MM.1S (cell line): ENCODE measurements around the gene LAG3.

ENCODE experiments used
- CTCF ChIP-seq: fragments of 300-600 bp; sonication (generic); IDR thresholded peaks from 2 replicates; pipeline ENCODE4 v1.5.1; 2016; ENCODE audit warnings: antibody characterized with exemption, low read length, mixed read lengths
- EZH2 ChIP-seq: fragments of 300-600 bp; sonication (generic); optimal IDR thresholded peaks from 2 replicates; pipeline ENCODE3; 2017; ENCODE audit warnings: low read depth, mild to moderate bottlenecking, antibody characterized with exemption, low read length, mixed read lengths
- EZH2phosphoT487 ChIP-seq: fragments of 300-600 bp; sonication (generic); IDR thresholded peaks from 2 replicates; pipeline ENCODE4 v1.6.1; 2018; ENCODE audit warnings: antibody characterized with exemption, low read length

DNA sequence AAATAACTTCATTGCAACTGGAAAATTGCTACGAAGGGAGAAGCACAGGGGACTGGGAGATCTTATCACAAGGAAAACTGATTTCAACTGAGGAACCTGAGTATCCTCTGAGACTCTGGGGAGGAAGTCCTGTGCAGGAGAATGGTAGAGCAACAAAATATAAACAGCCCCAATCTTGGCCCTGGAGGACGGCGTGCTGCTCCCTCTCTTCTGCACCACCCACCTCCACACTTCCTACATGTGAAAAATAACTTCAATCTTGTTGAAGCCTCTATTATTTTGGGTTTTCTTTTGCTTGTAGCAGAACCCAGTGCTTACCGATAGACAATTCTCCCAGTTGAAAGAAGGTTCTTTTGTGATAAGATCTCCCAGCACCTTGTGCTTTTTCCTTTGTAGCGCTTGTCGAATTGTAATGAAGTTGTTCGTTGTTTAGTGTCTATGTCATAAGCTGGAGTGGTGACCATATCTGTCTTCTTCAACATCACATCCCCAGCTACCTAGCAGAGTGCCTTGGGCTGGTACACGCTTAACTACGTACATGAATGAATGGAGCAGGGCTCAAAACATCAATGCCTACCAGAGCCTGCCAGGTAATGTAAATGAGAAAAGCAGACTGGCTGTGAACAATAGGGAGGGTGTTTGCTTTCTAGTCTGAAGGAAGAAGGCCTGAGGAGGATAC lies 14.2 kb downstream of the LAG3 start:
- TF ChIP-seq CTCF: no peak
- TF ChIP-seq EZH2phosphoT487: no peak
- TF ChIP-seq EZH2: no peak
